HG03159 (cell line): ENCODE data around the gene ARHGAP8.
"Not testable (repeated sequence)": the region's sequence is repeated elsewhere in the genome, so short reads cannot be mapped to it uniquely, and the experiment has no call there.

ENCODE experiments used
- ATAC-seq: cut with Tn5 transposase; IDR thresholded peaks from one replicate; pipeline ENCODE4 v1.9.1; 2021; ENCODE audit warnings: mild to moderate bottlenecking, moderate library complexity; ENCODE audit not compliant: unreplicated experiment

Gene ARHGAP8

GRCh38 chr22:44904492-44905152 is 152.2 kb downstream of the ARHGAP8 start:
- not testable (repeated sequence) for ATAC-seq

DNA sequence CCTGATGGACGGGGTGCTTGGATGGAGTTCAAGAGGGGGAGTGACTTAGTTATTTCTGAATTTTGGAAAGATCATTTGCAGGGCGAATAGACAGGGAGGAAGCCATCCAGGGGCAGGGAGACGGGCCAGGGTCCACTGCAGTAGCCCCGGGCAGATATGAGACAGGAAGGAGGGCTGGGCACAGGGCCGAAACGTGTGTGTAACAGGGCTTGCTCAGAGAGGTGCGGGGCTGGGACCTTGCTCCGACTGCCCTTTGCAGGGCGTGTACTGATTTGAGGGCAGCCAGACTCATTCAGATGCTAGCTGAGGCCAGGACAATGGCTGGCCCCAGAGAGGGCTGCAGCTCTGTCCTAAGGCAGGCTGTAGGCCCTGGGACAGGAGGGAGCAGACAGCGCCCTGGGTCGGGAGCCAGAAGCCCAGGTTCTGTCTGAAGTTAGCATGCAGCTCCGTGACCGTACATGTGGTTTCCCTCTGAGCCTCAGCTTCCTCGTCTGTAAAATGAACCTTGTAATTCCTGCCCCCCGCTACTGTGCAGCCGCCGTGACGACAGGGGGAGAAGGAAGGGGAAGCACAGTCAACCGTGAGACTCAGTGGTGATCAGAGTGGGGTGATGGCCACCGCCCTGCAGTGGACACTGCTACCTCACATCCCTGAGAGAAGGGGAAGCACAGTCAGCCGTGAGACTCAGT is 154.0 kb downstream of the ARHGAP8 start:
- no peak for ATAC-seq

- no peak for ATAC-seq
Measured at GRCh38 chr22:44906999-44907644, 154.7 kb downstream of the ARHGAP8 start.

DNA sequence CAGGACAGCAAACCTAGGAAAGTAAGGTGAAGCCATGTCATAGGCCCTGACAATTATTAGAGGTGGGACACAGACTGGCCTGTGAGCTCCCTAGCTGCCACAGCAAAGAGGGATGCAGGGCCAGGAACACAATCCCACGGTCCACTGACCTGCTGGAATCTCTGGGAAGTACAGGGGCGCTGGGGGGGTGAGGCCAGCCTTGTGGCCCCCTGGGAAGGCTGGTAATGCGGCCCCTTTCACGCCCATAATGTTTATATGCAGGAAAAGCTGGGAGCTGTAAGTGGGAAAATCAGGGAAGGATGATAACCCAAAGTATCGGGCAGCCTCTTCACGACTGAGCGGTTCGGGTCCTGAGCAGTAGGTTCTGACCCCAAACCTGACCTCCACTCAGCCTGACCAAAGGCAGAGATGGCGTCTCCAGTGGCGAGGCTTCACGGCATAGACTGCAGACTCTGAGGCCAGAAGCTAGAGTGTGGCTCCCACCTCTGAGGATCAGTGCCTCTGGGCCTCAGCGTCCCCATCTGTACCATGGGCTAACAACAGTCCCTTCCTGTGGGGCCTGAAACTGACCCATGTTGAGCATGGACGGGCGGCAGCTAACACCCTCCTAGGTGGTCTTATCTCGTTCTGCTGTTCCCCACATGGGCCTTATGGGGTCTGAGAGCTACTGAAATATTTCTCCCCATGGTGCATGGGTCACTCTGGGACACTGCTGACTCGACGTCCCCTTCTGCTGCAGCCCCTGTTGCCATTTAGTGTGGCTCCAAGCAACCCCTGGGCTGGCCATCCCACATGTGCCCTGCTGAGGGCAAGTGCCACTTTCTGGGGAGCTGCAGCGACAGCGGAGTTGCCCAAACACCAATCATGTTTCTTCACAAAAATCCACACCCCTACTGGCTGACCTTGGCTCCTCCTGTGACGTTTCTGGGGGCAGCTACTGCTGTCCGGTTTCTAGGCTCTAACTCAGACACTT is 155.7 kb downstream of the ARHGAP8 start:
- ATAC-seq: no peak

DNA sequence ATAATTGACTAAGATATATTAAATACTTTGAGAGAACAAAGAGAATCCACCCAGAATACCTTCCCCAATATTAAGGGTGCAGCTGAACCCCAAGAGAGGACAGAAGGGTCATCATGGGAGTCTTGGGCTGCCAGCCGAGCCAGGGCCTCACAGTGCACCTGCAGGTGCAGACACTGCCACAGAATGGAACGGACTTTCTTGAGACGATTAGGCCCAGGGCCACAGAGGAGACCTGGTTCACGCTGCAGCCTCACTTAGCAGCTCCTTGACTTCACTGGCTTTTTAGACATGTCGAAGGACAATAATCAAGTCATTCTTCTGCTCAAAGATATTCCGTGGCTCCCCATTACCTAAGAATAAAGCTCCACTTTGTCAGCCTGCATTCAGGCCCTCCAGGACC is 156.9 kb downstream of the ARHGAP8 start:
- no peak for ATAC-seq
